ENCODE data around the gene CASP9.
"Not testable (repeated sequence)": the region's sequence is repeated elsewhere in the genome, so short reads cannot be mapped to it uniquely, and the experiment has no call there.

Gene CASP9

DNA sequence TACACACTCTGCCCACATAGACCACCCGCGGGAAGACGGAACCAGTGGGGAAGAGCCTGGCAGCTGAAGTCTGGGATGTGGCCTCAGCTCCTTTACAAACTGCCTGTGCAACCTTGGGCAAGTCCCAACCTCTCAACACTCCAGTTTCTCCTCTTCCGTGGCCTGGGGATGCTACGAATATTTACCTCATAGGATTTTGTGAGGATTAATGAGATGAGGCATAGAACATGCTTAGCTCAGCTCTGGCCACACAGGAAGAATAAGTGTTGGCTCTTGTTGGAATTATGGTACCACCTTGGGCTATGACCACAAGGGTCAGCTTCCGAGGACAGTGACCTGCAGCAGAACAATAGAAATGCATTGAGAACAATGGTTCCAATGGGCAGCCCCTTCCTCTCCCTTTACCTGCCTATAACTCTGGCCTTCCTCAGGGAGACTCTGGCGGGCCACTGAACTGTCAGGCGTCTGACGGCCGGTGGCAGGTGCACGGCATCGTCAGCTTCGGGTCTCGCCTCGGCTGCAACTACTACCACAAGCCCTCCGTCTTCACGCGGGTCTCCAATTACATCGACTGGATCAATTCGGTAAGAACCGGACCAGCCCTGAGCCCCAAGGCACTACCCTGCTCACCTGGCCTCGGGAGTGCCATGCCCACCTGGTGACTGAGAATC is 56.9 kb downstream of the CASP9 start:
- not testable (repeated sequence) for DNase-seq

DNA sequence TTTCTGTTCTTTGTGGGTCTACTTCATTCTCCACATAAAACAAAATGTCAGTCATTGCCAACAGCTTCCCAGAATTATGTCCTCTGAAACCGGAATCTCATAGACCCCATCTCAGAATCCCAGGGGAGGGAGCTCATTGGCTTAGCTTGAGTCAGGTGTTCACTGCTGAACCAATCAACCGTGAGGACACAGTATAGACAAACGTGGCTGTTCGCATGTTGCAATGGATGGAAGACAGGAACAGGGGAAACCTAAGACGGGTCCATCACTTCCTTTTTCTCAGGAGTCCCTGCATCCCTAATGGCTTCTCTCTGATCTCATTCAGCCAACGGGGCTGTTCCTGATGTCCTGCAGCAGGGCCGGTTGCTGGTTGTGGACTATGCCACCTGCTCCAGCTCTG is 58.3 kb downstream of the CASP9 start:
- no peak for DNase-seq

DNA sequence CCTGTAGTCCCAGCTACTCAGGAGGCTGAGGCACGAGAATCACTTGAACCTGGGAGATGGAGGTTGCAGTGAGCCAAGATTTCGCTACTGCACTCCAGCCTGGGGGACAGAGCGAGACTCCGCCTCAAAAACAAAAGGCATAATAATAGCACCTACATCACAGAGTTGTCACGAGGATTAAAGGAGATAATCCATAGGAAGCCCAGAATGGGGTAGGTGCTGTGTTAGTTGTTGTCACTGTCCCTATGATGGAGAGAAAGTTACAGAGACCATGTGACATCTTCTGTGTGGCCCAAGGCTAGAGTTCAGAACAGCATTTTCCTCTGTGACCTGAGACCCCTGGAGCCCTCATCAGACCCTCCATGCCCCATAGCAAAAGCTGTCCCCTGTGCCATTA is 60.1 kb downstream of the CASP9 start:
- DNase-seq: not testable (repeated sequence)

DNA sequence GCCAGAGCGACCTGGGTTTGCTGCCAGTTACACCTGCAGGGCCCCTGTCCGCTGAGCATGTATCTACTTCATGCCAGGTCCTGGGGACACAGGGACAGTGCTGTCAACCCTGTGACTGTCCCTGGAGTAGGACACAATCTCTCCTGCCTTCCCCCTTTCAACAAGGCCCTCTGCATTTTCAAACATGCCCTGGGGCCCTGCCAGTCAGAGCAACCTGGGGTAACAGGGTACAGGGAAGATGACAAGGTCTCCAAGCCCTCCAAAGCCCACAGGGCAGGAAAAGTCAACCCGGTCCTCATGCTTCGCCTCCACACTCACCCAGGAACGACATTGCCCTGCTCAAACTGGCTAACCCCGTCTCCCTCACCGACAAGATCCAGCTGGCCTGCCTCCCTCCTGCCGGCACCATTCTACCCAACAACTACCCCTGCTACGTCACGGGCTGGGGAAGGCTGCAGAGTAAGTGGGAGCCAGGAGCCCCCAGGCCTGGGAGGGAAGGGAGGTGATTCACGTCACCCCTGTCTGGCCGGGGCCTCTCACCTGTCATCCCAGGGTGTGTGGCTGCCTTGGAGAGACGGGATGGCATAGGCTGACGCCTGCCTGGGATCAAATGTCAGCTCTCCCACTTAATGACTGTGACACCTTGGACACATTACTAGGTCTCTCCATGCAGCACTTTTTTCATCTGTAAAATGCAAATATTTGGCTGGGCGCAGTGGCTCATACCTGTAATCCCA is 60.8 kb downstream of the CASP9 start:
- not testable (repeated sequence) for DNase-seq

DNA sequence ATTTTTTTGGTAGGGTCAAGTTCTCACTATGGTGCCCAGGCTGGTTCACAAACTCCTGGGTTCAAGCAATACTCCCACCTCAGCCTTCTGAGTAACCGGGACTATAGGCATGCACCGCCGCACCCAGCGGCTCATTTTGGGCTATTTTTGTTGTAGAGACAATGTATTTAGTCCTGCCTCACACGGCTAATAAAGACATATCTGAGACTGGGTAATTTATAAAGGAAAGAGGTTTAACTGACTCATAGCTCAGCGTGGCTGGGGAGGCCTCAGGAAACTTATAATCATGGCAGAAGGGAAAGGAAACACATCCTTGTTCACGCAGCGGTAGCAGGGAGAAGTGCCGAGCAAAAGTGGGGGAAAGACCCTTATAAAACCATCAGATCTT is 63.3 kb downstream of the CASP9 start:
- DNase-seq: no peak

DNA sequence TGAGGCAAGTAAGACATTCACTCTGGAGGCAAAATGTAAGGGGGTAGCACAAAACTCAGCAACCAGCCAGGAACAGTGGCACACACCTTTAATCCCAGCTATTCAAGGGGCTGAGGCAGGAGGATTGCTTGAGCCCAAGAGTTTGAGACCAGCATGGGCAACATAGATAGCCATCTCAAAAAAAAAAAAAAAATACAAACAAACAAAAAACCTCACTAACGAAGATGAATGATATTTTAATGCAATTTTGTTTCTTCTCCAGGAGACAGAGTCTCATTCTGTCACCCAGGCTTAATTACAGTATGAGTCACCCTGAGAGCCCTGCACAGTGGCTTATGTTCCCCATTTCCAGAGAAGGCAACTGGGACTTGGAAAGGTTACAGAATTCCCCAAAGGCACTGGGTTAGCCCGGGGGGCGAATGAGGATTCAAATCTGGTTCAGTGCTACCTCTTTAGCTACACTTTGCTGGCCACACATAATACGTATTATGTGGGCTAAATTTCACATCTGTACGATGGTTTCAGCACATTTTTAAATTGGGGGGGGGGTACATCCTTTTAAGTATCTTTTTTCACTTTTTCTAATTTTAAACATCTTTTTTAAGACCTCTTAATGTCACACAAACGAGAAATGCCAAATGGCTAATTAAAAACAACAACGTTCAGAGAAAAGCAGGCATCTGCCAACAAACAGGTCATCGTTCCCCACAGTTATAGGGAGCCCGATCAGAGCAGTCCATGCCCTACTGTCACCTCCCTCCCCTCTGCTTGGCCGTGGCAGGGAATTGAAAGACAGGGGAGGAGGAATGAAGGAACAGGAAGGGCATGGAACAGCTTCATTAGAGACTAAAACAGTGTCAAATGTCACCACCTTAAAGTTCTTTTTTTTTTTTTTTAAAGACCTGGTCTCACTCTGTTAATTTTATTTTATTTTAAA is 64.0 kb downstream of the CASP9 start:
- DNase-seq: no peak

DNA sequence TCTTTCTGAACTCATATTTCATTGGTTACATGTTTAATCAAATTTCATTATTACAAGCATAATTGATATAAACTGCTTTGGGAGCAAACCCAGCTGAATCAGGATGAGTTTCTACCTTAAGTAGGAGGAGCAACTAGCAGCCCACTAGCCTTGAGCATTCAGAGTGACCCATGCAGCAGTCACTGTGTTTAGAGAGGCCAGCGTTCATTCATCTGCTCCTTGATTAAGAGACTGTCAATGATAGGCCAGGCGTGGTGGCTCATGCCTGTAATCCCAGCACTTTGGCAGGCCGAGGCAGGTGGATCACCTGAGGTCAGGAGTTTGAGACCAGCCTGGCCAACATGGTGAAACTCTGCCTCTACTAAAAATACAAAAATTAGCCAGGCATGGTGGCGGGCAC is 65.6 kb downstream of the CASP9 start:
- not testable (repeated sequence) for DNase-seq

DNA sequence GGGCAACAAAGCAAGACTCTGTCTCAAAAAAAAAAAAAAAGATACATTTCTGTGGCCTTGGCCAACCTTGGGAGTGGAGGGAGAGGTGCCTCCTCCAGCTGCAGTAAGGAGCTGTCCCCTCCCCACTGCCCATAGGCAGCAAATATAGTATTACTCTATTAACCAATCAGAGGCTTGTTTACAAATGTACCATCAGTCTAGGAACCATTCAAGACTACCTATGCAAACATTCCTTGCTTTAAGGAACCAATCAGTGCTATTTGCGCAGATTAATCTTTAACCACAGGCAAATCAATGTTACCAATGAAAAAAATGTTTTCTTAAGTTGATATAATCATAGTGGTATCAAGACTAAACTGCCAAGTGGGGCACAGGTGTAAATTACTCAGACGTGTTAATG is 66.4 kb downstream of the CASP9 start:
- DNase-seq: no peak

DNA sequence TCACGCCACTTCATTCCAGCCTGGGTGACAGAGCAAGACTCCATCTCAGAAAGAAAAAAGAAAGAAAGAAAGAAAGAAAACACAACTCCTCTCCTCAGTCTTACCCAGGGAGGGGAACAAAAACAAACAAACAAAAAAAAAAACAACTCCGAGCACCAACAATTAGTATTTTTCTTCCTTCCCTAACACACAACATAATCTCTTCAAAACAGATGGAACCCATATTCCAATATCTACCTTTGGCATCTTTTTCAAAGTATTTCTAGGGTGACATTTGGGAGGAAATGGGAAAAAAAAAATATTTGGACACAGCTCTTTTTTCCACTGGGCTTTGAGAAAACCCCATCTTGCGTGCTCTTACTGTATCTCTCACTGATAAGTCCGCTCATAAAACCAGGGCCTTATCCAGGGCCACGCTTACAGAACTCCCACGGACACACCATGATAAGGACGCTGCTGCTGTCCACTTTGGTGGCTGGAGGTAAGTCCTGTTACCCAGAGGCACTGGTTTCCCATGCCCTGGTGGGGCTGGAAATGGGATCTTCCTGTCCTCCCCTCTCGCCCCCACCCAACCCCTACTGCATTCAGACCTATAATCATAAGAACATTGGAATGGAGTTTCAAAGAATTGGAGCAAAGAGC is 67.6 kb downstream of the CASP9 start, which contains the start of gene CELA2A:
CELA2A (plus strand) TSS at position 420 of the 642 bp plus-strand sequence; CDS start at position 442, 22 bp downstream.
- no peak for DNase-seq

DNA sequence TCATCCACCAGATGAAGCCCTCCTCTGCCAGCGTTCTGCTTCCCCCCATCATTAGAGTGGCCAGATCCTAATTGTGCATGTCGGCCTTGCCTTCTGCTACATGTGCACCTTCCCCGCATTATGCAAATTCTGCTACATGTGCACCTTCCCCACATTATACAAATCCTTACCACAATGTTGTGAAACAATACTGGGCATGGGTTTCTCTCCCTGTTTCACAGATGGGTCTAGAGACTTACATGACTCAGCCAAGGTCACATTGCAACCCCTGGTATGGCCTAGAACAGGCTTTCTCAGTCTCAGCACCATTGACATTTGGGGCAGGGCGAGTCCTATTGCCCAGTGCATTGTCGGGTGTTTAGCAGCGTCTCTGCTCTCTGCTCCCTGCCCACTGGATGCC is 68.5 kb downstream of the CASP9 start:
- no peak for DNase-seq

DNA sequence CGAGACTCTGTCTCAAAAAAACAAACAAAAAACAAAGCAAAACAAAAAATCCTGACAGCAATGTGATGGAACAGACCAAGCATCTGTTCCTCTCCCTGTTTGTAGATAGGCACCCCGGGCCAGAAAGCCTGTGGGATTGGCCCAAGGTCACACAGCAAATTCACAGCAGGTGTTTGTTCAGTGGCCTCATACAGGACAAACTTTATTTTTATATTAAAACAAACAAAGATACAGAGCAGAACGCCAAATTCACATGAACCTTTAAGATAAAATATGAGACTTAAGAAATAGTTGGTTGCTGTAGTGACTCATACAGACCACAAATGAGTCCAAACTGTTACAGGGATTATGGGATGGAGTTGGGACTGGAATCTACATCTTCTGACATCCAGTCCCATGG is 69.8 kb downstream of the CASP9 start:
- no peak for DNase-seq

DNA sequence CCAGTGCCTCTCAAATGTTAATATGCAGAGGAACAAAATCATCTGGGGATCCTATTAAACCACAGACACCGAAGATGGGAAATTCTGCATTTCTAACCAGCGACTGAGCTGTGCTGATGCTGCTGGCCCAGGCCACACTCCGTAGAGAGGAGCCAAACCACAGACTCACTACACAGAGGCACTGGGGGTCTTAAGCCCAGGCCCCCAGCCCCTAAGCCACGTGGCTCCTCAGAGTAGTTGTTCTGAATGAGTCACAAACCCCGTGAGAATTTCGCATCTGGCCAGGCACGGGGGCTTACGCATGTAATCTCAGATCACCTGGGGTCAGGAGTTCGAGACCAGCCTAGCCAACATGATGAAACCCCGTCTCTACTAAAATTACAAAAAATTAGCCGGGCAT is 70.3 kb downstream of the CASP9 start:
- DNase-seq: no peak

DNA sequence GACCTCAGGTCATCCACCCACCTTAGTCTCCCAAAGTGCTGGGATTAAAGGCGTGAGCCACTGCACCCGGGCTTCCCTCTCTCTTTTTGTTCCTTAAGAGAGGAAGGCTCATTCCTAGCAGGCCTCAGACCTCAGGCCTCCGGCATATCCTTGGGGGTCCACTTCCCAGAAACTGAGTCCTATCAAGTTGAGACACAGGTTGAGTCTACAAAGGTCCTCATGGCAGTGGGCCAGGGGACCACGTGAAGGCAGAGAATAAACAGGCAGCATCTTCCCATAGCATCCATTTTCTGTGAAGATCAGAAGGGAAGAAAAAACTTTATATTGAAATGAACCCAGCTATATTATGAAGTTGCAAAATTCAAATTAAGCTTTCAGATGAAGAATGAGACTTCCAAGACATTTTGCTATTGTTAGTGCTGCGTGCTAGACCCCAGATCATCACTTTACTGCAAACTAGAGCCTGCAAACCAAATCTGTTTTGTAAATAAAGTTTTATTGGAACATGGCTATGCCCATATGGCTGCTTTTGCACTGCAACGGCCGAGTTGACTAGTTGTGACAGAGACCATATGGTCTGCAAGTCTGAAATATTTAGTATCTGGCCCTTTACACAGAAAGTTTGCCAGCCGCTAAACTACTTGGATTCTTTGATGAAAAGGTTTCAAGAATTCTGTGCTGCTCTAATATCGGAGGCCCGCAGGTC is 71.0 kb downstream of the CASP9 start:
- DNase-seq: no peak

DNA sequence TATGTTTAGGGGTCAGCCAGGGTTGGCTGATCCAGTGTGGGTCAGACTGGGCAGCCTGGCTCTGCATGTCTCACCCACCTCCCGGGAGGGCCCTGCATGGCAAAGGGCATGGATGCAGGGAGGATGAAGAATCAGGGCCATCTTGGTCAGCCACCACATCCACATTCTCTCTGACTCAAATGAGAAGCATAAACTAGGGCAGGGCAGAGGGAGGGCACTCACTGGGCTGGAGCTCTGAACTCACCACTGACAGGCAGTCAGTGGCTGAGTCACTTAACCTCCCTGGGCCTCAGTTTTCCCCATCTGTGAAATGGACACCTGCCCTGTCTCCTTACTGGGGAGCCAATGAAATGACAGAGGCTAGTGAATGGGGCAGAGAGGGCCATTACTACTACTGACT is 71.8 kb downstream of the CASP9 start:
- no peak for DNase-seq

DNA sequence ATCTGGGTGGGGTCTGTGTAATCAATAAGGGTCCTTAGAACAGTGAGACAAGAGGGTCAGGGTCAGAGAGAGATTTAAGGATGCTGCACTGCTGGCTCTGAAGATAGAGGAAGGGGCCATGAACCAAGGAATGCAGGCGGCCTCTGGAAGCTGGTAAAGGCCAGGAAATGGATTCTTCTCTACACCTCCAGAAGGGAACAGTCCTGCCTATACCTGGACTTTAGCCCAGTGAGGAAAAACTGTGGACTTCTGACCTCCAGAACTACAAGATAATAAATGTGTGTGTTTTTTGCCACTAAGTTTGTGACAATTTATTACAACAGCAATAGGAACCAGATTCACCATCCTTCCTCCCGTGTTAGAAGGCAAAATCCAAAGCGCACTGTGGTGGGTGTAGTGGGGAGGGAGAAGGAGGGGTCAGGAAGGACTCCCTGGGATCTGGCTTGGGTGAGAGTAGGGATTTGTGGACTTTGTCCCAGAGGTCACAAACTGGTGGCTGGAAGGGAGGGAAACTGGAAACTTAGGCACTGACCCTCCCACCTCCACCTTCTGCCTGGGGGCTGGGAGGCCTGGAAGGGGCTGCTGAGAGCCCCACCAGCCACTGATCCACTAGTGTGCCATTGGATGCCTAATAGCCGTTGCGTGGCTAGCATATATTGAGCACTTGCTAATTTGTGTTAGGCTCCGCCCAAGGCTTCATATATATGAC is 72.8 kb downstream of the CASP9 start:
- no peak for DNase-seq

DNA sequence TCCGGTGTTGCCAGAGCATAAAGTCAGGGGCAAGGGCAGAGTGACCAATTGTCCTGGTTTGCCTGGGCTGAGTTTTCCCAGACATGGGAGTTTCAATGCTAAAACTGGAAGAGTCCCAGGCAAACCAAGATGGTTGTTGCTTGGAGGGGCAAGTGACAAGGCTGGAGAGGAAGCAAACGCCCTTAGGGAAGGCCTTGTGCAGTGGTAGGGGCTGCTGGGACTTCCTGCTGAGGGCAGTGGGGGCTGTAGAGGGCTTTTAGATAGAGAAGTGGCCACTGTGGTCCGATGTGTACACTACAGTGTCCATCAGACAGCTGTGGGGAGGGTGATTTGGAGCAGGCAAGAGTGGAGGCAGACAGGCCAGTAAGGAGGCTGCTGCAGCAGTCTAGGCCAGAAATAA is 74.4 kb downstream of the CASP9 start:
- no peak for DNase-seq

DNA sequence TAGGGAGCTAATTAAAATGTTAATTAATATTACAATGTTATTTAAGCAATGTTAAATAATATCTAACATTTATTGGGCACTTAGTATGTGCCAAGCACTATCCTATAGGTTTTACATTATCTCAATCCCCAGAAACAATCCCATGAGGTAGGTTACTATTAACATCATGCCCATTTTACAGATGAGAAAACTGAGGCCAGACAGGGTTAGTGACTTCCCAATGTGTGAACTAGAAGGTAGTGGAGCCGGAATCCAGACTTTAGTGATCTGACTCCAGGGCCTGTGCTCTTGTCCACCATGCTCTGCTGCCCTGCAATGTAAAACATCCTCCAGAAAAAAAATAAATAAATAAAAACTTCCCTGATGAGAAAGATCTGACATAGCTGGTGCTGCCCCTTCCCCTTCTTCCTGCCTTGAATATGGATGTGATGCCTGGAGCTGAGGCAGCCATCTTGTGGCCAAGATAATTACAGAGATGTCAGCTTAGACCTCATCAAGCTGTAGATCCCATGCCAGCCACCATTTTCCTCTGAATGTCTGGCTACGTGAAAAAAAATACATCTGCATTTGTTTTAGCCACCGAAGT is 75.0 kb downstream of the CASP9 start:
- no peak for DNase-seq

DNA sequence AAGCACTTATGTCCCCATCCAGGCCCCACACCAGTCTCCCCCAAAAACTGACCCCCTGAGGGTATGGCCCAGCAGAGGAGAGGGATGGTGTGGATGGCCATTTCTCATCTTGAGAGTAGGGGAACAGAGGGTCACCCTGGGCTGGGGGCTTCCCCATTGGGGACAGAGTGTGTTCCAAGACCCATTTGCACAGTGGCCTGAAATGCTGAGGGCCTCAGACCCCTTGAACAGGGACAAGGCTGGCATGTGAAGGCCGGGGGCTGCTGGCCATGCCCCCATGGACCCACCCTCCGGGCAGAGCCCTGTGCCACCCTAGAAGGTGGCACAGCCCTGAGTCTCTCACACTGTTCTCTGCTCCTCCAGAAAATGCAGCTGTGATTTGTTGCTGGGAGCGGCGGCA is 77.8 kb downstream of the CASP9 start:
- DNase-seq: no peak

DNA sequence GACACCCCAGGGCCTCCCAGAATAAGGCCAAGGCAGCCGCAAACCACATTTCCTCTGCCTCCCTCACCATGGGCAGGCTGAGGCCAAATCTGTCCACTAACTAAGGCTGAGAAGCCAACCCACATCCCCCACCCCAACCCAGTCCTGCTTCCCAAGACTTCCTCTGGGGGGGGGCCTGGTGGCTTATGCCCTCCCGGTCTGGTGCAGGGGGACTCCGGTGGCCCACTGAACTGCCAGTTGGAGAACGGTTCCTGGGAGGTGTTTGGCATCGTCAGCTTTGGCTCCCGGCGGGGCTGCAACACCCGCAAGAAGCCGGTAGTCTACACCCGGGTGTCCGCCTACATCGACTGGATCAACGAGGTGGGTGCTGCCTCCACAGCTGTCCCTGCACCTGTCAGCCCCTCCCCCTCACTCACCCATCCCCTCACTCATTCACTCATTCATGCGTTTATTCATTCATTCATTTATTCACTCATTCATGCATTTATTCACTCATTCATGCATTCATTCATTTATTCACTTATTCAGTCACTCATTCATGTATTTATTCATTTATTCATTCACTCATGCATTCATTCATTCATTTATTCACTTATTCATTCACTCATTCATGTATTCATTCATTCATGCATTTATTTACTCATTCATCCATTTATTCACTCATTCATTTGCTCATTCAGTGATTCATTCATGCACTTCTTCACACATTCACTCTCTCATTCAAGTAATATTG is 78.5 kb downstream of the CASP9 start:
- DNase-seq: no peak
